Mucosa of descending colon (tissue), 3 donors: ENCODE measurements around the gene LRRC9. TPM values are rescaled to one million over a fixed set of nuclear protein-coding genes. Genes with fewer than 3 reads are reported as not detected.

Experiments
- ATAC-seq: fragments of 200-7000 bp; cut with Tn5 transposase; one replicate; pipeline ENCODE4 v1.9.1; 2020; ENCODE audit warnings: mild to moderate bottlenecking, moderate library complexity
- DNase-seq, 3 donors: peaks; one replicate each; pipeline ENCODE4 v3.0.0-alpha.2; 2020
- H3K36me3 ChIP-seq: fragments of 200-600 bp; one replicate; pipeline ENCODE4 v1.8.0; 2021; ENCODE audit warnings: low read depth, mild to moderate bottlenecking
- H3K4me1 ChIP-seq: fragments of 200-600 bp; one replicate; pipeline ENCODE4 v1.8.0; 2021; ENCODE audit warnings: low read depth, mild to moderate bottlenecking
- H3K4me3 ChIP-seq: fragments of 200-600 bp; one replicate; pipeline ENCODE4 v1.8.0; 2021; ENCODE audit warnings: mild to moderate bottlenecking
- H3K9me3 ChIP-seq: fragments of 200-600 bp; one replicate; pipeline ENCODE4 v1.8.0; 2021; ENCODE audit warnings: mild to moderate bottlenecking
- intact Hi-C, 2 donors: fragments of 100-400 bp; cut with DNase I in 1 of 2; cut with micrococcal nuclease in 1 of 2; formaldehyde crosslinking; loops; one replicate each; pipeline versions ENCODE4 v1.11.0 to v1.11.1; 2022; cut with DNase I, micrococcal nuclease
- long read RNA-seq, 2 donors: library from polyadenylated mRNA; unstranded; transcript quantifications; one replicate each; pipeline ENCODE4 v2.0.0, GENCODE V29; 2019 to 2021
- total RNA-seq, 3 donors: library from RNA; stranded (reverse); fragmentation: NEBNext Ultra II Directional in 2 of 3; extraction: Animal tissue kit (Norgen Biotek cat#: 25700) in 2 of 3; gene quantifications; one replicate each; pipeline versions ENCODE4 v1.2.1 to v1.2.4, GENCODE V29; 2021 to 2023
- TF ChIP-seq, protein P1 (sequence below): fragments of 200-600 bp; IDR thresholded peaks from one replicate; pipeline ENCODE4 v1.8.0; 2022; ENCODE audit warnings: antibody characterized with exemption, mild to moderate bottlenecking
- donor health status: DM: no; HTN: no; CAD: no; lungs with moderate emphysema.
- donor health status: DM: no; HTN: no; CAD: no.
- donor health status: DM: no; HTN: yes; CAD: no.

The LRRC9 gene
- total RNA-seq, result under 1 TPM in 1 of 3 donors, not detected in 2; 0.58 TPM
- long read RNA-seq, donor 1, partial matches to known transcripts, result 0 of 1 reads
- long read RNA-seq, donor 1, other reads (novel, unspliced or antisense), result 1 of 1 reads
- long read RNA-seq, donor 2, result 0 reads

DNA sequence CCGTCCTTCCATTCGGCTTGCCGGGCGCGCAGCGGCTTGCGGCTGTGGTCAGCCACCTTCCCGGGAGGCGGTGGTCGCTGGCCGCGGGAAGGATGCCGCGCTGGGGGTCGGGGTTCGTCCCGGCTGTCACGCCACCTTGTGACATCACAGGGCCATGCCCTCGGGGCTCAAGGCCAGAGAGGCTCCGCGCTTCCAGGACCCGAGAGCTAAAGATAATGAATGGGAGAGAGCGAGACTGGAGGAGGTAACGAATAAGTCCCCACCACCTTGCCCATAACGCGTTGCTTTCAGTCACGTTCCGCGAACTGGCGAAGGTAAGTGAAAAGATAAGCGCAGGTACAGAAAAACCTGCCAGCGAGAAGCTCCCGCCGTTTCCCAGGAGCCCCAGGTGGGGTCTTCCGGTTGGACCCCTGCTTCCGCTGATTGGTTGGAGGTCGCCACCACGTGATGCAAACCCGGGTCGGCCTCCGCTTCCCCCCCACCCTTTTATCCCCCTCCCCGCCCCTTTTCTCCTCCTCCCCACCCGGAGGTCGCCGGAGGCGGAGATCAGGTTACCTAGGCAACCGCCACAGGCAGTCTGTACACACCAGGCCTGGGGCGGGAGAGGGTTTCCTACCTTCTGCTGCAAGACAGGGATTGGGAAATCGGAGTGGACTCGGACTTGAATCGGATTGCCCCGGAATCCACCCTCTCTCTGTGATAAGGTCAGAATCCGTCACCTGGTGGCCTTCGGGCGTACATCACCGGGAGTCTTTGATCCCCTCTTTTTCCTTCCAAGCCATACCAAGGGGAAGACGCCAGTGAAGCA, at the start of gene LRRC9:
TSS of gene LRRC9 (plus strand) at position 575 of the 808 bp plus-strand sequence.
- peak; percentile 12 to 50 (median 32) for DNase-seq
- intact Hi-C loops, result no loop called here
- no peak within 1 kb of the TSS for H3K4me3 ChIP-seq
- ATAC-seq, result peak; percentile 74
- no peaks in the 10 kb centered on the region for H3K36me3 ChIP-seq
- peaks cover 18% of the 10 kb centered on the region for H3K4me1 ChIP-seq
- TF ChIP-seq, protein P1, sequence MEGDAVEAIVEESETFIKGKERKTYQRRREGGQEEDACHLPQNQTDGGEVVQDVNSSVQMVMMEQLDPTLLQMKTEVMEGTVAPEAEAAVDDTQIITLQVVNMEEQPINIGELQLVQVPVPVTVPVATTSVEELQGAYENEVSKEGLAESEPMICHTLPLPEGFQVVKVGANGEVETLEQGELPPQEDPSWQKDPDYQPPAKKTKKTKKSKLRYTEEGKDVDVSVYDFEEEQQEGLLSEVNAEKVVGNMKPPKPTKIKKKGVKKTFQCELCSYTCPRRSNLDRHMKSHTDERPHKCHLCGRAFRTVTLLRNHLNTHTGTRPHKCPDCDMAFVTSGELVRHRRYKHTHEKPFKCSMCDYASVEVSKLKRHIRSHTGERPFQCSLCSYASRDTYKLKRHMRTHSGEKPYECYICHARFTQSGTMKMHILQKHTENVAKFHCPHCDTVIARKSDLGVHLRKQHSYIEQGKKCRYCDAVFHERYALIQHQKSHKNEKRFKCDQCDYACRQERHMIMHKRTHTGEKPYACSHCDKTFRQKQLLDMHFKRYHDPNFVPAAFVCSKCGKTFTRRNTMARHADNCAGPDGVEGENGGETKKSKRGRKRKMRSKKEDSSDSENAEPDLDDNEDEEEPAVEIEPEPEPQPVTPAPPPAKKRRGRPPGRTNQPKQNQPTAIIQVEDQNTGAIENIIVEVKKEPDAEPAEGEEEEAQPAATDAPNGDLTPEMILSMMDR, result no peak
- H3K9me3 ChIP-seq, result no peaks in the 10 kb centered on the region

DNA sequence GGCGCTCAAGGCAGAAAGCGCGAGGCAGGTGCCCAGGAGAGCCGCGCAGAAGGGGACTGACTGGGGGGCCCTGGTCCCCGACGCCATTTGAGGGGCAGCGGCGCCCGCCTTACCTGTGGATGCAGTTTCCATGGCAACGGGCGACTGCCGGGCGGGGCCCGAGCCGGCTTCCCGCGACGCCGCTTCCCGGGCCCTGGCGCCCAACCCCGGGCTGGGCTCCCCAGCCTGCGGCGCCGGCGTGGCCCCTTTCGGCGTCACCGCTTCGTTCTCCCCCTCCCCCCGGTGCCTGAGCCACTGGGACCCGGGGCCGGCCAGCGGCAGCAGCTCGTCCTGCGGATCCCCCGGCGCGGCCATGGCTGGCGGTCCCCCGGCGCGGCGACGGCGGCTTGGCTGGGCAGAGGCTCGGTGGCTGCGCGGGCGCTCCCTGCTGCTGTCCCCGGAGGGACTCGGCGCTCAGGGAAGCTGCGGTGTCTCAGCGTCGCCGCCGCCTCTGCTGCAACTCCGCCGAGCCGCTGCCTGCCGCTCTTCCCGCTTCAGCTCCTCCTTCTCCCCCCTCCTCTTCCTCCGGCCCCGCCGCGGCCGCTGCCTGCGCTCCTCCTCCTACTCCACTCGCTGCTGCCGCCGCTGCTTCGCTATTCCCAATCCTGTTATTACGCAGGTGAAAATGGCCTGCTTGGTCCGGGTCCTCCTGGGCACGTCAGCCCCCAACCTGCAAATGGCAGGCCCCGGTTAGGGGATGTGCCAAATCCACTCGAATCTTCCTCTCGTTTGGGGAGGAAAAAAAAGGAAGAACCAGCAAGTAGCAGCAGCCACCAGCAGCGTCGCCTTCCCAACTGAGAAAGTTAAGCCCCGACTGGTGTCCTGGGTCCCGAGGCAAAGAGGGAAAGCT, 49.4 kb upstream of the LRRC9 start, which contains the start of gene RTN1:
TSS of gene RTN1 (minus strand) at position 500 of the 889 bp plus-strand sequence. CDS start at position 354, 146 bp downstream.
- TF ChIP-seq, protein P1, result no peak
- no peaks in the 10 kb centered on the region for H3K9me3 ChIP-seq
- H3K36me3 ChIP-seq, result no peaks in the 10 kb centered on the region
- intact Hi-C loops, result no loop called here
- H3K4me1 ChIP-seq, result peaks cover 6% of the 10 kb centered on the region
- ATAC-seq, result peak; percentile 79
- no peak within 1 kb of the TSS for H3K4me3 ChIP-seq
- DNase-seq, result peak; percentile 27 to 61 (median 49)

DNA sequence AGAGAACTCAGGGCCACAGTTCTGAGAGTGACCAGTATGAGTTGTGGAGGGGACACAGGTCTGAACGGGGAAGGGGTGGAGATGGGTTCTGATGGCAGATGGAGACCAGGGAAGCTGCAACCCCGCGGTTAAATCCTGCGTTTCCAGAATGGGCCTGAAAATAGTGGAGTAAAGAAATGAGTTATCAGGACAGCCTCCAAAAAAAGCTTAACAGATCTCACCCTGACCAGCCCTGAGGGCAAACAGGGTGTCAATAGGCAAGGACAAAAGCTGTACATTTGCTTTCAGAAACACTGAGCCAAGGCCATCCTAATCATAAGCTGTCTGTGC, 48.8 kb upstream of the LRRC9 start:
- no peaks in the 10 kb centered on the region for H3K36me3 ChIP-seq
- TF ChIP-seq, protein P1, result no peak
- peaks cover 6% of the 10 kb centered on the region for H3K4me1 ChIP-seq
- H3K9me3 ChIP-seq, result no peaks in the 10 kb centered on the region
- DNase-seq, result no peak
- intact Hi-C loops, result no loop called here
- no peak for ATAC-seq
- H3K4me3 ChIP-seq, result no peak overlapping the region

DNA sequence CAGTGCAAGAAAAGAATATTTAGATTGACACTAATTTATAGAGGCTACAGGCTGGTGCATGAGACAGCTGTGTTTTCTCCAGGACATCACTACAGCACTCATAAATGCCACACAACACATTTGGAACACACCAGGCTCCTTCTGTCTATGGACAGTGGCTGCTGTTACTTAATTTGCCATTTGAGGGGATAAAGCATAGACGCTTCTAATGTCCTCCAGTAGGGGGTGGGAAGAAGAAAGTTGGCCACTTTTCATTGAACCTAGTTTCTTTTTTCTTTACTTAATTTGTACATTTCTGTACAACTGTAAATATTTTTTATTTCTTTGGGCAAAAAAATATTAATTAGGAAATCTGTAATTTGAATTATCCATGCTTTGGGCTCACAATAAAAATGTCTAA, 37.0 kb upstream of the LRRC9 start:
- Histone ChIP-seq H3K4me1 (no peaks in the 10 kb centered on the region), H3K36me3 (no peaks in the 10 kb centered on the region), H3K9me3 (no peaks in the 10 kb centered on the region), H3K4me3 (no peak overlapping the region)
- ATAC-seq, result no peak
- TF ChIP-seq, protein P1, result no peak
- intact Hi-C loops, result no loop called here
- DNase-seq, result no peak

DNA sequence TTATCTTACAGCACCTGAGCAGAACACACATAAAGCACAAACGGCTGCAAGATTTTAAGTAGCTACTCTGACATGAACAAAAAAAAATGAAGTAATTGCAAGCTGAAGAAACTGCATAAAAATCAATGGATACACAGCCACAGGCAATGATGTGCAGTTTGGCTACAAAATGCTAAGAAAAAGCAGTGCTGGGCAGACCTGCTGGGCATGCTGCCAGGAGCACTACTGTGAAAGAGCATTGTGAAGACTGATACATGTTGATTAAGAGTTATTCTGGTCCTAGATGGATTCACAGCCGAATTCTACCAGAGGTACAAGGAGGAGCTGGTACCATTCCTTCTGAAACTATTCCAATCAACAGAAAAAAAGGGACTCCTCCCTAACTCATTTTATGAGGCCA, 29.3 kb upstream of the LRRC9 start:
- intact Hi-C loops, result no loop called here
- DNase-seq, result no peak
- TF ChIP-seq, protein P1, result no peak
- no peak for ATAC-seq
- no peaks in the 10 kb centered on the region for H3K4me1 ChIP-seq
- H3K9me3 ChIP-seq, result no peaks in the 10 kb centered on the region
- no peak overlapping the region for H3K4me3 ChIP-seq
- H3K36me3 ChIP-seq, result no peaks in the 10 kb centered on the region
